HG03520 (cell line): ENCODE data around the gene YWHAG.
"Not testable (repeated sequence)": the region's sequence is repeated elsewhere in the genome, so short reads cannot be mapped to it uniquely, and the experiment has no call there.

ENCODE experiments used
- ATAC-seq: cut with Tn5 transposase; IDR thresholded peaks from one replicate; pipeline ENCODE4 v1.9.1; 2021; ENCODE audit warnings: mild to moderate bottlenecking, moderate library complexity; ENCODE audit not compliant: unreplicated experiment

The YWHAG gene

GRCh38 chr7:76380623-76380966 lies 21.8 kb upstream of the YWHAG start:
- no peak for ATAC-seq

DNA sequence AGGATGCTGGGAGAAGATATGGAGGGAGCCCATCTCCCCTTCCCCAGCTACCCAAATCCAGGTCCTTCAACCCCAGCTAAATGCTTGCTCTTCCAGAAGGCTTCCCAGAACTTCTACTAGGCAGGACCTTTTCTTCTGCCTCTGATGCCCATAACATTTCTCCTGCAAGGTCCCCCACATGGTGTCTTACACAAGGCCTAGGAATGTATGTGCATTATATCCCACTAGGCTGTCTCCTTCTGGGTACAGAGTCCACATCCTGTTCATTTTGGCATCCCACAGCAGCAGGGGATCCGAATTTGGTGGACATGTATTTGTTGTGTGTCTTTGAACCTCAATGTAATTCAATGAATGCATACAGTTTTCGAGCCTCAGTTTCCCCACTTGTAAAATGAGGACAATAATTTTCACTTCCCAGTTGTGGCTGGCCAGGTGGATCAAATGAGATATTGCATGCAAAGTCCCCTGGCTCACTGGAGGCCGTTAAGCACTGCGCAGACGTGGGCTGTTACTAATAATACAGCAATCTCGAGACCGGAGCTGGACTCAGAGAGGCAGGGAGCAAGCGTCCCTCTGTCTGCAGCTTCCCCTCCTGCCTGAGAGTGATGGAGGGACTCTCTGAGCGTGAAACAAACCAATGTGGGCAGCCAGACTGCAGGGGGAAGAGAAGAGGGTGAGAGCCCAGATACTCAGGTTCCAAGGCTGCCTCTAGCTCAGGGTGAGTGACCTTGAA lies 18.6 kb upstream of the YWHAG start:
- no peak for ATAC-seq

- ATAC-seq: no peak
These were observed 16.5 kb upstream of the YWHAG start for GRCh38 chr7:76375251-76375650.

- no peak for ATAC-seq
These were observed 14.4 kb upstream of the YWHAG start for GRCh38 chr7:76372984-76373833.

DNA sequence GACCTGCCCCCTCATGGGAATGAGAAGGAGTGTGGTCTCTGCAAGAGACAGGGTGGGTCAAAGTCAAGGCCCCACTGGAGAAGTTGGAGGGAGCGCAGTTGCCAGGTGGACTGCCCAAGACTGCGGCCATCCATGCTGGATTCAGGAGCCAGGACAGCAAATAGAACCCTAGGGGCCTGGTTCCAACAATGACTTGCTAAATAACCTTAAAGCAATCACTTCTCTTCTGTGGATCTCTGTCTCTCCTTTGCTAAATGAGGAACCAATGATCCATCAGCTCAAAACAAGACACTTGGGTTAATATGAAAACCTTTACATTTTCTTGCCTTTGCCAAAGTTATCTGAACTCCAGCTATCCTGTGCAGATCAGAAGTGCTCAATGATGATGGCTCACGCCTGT lies 12.6 kb upstream of the YWHAG start:
- no peak for ATAC-seq

DNA sequence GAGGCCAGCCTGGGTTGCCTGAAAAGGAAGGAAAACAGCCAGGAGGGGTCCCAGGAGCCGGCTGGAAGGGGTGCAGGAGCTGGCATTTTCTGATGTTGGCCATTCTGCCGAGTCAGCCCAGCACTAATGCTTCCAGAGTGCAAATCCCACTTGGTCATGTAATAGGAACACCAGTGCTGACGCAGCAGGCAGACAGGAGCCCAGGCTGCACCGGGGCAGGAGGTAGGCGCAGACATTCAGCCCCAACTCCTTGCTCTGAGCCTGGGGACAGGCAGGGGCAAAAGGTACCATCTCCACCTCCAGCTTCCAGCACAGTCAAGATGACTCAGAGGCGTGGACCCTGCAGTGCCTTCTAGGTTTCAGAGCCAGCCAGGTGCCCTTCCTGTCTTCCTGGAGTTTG lies 10.2 kb upstream of the YWHAG start:
- no peak for ATAC-seq

DNA sequence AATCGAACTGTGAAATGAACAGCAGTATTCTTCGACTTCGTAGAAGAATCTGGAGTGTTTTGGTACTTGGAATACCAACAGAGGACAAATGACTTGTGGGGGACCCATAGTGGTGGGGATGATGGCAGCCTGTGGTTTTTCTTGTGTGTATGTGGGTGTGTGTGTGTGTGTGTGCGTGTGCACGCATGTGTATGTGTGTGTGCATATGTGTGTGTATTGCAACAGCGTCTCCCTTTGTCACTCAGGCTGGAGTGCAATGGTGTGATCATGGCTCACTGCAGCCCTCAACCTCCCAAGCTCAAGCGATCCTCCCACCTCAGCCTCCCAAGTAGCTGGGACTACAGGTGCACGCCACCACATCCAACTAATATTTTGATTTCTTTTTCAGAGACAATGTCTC lies 9.4 kb upstream of the YWHAG start:
- ATAC-seq: no peak

- no peak for ATAC-seq
These were observed 5.4 kb upstream of the YWHAG start for GRCh38 chr7:76364198-76364584.

- ATAC-seq: not testable (repeated sequence)
These were observed 5.0 kb upstream of the YWHAG start for GRCh38 chr7:76363754-76364153.

GRCh38 chr7:76359978-76360638 lies 1.3 kb upstream of the YWHAG start:
- no peak for ATAC-seq

DNA sequence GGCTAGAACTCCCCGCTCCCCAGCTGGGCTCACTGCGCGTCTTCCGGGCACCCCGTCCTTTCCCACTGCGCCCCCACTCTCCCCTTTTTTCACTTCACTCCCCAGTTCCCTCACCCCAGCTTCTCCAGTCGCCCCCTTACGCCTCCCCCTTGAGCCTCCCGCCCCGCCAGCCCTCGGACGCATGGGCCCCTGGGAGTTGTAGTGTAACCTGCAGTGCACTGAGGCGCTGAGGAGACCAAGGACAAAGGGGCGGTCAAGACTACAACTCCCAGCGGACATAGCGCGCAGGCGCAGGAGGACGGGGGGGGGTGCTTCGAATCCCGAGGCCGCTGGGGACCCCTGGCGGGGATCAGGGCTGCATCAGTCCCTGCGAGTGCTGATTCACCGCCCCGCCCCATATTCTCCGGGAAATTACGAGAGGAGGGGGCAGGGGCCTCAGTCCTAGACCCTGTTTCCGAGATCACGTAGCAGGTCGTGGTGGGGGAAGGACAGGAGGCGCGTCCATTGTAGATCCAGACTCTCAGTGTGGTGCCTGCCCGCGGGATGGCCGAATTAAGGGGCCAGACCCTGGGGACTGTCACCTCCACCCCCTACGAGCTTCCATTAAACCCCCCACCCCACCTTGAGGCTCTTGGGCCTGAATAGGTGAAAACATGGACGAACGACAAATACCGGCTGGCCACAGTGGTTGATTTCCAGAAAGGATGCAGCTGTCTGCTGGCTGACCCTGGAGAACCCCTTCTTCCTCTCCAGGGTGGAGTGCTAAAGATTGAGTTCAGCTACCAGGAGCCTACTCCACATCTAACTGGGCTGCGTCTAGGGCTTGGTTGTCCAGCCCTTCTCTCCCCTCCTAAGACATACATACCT lies 553 bp upstream of the YWHAG start:
- peak; percentile 84 for ATAC-seq

DNA sequence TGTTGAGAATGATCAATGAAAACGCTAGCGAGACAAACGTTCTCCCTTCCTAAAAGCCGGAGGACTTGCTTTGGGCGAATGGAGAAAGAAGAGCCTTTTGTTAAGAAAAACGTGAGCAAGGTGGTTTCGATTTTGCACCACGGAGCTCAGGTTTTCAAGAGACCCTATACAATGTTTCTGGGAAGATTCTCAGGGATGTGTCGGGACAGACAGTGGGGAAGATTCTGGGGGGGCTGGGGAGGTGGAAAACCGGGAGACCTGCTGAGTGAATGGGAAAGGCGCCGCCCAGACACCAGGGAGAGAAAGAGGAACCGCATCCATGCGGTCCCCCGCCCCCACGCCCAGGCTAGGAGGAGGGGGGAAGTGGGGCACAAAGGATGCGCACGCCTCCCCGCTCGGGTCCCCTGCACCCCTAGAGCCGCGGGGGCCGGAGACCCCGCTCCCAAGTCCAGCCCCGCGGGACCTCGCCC lies 745 bp downstream of the YWHAG start:
- peak; percentile 26 for ATAC-seq

GRCh38 chr7:76357475-76358010 lies 1.2 kb downstream of the YWHAG start:
- no peak for ATAC-seq

GRCh38 chr7:76356823-76357222 lies 2.0 kb downstream of the YWHAG start:
- ATAC-seq: no peak

DNA sequence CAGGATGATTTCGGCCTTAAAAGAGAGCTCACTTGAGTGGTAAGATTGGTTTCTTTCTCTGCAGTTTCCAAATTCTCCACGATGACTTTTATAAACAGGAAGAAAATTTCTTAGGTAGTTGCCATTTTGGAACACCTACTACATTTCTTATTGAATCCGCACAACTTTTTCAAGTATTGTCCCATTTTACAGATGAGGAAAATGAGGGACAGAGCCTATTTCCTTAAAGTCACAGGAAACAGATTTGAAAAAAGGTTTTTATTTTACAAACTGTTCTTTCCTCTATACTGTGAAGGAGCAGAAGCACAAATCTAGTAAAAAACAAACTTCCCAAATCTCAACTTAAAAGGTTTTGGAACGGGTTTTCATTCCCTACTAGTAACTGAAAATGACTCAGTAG lies 2.7 kb downstream of the YWHAG start:
- no peak for ATAC-seq

- no peak for ATAC-seq
These were observed 3.6 kb downstream of the YWHAG start for GRCh38 chr7:76354981-76355730.

- no peak for ATAC-seq
These were observed 4.3 kb downstream of the YWHAG start for GRCh38 chr7:76354516-76354915.

DNA sequence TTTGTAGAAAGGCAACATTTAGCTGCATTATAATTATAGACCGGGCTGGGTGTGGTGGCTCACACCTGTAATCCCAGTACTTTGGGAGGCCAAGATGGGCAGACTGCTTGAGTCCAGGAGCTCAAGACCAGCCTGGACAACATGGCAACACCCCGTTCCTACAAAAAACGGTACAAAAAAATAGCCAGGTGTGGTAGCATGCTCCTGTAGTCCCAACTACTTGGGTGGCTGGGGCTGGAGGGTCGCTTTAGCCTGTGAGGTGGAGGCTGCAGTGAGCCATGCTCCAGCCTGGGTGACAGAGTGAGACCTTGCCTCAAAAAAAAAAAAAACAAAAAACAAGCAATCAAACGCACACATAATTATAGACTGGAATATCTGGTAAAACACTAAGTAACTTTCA lies 5.0 kb downstream of the YWHAG start:
- ATAC-seq: no peak

DNA sequence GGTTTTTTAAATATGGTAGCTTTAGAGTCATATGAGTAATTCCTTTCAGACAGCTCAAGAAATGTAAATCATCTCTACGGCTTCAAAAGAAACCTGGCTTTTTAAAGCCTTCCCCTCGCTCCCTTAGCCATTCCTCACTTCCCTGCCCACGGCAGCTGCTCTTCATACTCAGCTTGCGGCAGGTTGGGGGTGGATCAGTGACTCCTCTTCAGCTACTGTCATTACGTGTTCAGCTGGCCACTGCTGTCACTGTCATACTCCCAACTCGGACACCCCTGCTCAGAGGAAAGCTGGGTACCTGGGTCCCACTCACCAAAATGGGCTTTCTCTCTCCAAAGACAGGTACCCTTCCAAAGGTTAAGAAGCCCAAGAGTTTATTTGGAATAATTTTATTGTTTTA lies 6.6 kb downstream of the YWHAG start:
- ATAC-seq: no peak

DNA sequence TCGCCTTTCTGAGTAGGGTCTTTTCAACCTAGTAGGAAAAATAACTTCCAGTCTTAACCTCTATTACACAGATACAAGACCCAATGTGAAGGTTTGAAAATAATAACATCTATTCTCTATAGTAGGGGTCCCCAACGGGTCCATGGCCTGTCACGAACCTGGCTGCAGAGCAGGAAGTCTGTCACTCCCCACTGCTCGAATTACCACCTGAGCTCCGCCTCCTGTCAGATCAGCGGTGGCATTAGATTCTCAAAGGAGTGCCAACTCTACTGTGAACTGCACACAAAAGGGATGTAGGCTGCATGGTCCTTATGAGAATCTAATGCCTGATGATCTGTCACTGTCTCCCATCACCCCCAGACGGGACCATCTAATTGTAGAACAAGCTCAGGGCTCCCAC lies 7.4 kb downstream of the YWHAG start:
- no peak for ATAC-seq
